Measurements from ENCODE around the gene TFE3.
"Not testable (repeated sequence)": the region's sequence is repeated elsewhere in the genome, so short reads cannot be mapped to it uniquely, and the experiment has no call there.

The TFE3 gene

DNA sequence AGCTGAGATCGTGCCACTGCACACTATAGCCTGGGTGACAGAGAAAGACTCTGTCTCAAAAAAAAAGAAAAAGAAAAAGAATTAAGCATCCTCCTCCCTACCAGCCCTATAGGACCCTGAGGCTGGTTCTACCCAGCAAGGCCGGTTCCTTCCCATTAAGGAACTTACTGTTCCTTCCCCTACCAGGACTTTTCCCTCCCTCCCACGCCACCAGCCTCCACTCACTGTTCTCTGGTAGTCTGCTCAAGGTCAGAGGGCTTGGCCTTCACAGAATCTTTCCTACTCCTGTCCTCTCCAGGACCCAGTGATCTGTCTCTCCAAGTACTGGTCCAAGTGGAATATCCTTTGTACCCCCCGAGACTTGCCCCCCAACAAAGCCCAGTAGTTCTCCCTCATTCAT lies 42.5 kb downstream of the TFE3 start:
- DNase-seq (ENCODE audit: low read depth), result no peak

DNA sequence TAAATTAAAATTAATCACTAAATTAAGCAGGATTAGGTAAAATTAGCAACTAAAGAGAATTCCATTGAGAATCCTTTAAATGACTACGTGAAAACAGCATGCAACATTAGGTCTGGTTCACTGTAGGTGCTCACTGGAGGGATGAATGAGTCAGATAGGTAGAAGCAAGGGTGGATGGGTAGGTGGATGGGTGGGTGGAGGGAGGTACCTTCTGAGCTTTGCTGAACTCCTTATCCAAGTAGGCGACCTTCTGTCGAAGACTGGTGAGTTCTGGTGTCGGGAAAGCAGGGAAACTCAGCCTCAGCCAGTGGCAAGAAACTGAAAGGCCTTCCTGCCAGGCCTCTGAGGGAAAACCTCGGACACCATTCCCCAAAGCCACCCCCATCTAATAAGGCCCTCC lies 44.1 kb downstream of the TFE3 start:
- DNase-seq (ENCODE audit: low read depth), result no peak

DNA sequence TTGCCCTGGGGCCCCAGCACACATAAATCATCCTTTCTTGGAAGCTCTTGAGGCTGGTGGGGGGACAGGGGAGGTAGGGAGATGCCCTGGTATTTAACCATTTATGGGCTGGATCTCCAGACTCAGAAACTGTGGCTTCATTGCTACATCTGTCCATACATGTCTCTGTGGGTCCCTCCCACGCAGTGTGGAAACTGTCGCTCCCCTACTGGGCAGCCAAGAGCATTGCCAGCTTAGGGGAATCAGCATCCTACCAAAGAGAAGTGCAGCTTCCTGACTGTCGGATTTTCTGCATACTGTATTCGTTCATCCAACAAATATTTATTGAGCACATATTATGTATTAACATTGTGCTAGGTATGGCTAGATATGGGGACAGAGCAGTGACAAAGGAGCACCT lies 44.8 kb downstream of the TFE3 start:
- no peak for DNase-seq (ENCODE audit: low read depth)

DNA sequence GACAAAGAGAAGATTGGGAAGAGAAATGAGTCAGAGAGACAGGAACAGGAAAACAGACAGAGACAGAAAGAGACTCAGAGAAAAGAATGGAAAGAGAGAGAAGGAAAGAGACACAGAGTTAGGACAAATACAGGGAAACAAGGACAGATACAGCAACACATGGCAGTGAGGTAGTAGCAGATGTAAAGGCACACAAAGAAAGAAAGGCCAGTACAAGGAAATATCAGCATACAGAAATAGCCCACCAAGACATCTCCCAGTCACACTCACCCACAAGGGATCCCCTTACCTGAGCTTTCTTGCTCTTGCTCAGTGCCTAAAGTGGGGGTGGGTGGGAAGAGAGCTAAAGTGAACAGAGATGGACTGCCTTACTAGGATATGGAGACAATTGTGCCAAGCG lies 45.3 kb downstream of the TFE3 start:
- no peak for DNase-seq (ENCODE audit: low read depth)

DNA sequence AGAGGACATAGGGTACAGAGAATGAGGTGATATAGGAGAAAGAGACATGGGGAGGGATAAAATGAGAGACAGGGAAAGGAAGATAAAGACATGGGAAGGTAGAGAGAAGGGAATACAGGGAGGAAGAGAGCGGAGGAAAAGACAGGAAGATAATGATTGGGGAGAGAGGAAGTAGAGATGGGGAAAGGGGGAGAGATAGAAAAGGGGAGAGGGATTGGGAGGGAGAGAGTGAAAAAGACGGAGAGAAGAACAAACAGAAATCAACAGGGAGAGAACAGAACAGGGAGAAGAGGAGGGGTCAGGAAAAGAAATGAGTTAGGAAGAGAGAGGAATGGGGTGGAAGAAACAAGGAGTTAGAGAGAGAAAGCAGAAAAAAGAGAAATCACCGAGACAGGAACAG lies 45.7 kb downstream of the TFE3 start:
- no peak for DNase-seq (ENCODE audit: low read depth)

DNA sequence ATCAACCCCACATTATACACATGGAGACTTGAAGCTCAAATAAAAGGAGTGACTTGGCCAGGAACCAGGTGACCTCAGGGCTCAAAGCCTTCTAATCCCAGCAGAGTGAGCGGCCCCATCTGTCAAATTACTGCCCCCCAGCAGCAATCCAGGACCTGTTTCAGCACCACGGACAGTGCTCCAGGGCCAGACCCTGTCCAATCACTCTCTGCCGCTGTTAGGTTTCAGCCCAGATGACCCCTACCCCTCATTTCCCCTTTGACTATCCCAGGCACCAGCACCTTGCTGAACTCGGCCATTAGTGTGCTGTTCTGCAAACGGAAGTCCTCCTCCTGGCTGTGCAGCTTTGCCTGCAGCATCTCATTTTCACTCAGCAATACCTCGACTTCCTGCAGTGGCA lies 46.2 kb downstream of the TFE3 start:
- no peak for DNase-seq (ENCODE audit: low read depth)

DNA sequence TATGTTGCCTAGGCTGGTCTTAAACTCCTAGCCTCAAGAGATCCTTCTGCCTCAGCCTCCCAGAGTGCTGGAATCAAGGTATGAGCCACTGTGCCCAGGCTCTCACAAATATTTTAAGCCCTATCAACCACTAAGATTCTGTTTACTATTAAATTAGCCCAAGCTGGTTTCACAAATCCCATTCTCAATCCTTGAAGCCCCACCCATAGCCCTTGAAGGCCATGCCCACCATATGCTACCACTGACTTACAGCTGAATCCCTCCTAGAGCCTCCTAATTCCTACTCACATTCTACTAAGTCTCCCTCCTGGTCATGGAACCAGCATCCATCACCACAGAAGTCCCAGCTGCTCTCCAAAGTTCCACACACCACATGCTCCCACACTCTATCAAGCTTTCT lies 50.8 kb downstream of the TFE3 start:
- DNase-seq (ENCODE audit: low read depth), result no peak

DNA sequence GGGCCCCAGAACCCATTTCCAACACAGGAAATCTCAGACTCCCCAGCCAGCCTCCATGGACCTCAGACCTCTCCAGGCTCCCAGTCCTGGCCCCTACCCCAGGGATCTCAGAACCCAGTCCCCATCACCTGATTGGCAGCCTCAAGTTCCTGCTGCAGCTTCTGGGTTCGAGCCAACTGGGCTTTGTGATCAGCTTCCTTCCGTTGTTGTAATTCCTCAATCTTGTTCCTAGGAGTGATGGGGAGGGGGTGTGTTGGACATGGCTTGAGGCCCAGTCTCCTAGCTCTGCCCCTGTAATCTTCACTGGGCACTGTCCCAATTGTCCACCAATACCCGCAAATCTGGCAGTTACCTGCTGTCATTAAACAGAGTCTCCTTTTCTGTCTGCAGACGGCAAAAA lies 53.7 kb downstream of the TFE3 start:
- DNase-seq (ENCODE audit: low read depth), result no peak

DNA sequence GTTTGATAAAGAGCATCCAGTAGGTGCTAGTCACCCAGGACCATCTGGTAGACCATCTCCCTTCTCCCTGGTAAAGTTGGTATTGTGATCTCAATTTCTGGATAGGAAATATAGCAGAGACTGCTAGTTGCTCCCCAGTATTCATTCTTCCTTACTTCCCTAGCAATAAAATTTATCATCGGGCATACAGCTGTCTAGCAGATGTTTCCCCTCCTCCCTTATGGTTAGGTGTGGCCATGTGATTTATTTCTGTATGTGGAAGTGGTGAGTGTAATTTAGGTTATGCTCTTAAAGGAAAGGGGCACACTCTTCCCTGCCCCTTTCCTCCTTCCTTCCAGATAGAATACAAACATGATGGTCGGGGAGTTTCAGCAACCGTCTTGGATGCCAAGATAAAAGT lies 59.3 kb downstream of the TFE3 start:
- no peak for DNase-seq (ENCODE audit: low read depth)

DNA sequence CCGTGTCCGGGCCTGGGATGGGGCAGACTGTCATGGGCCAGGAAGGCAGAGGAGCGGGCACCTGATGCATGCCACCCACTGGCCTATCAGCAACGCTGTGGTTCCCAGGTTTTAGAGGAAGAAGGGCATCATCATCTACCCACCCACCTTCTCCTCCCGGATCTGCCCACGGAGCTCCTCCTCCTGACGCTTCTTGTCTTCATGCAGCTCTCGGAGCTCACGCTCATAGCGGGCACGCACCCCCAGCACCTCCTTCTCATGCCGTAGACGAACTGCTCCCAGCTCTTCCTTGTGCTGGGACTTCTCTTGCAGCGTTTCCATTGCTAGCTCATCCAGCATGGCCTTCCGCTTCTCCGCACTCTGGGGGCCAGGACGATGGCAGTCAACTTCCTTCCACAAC lies 60.1 kb downstream of the TFE3 start:
- no peak for DNase-seq (ENCODE audit: low read depth)

DNA sequence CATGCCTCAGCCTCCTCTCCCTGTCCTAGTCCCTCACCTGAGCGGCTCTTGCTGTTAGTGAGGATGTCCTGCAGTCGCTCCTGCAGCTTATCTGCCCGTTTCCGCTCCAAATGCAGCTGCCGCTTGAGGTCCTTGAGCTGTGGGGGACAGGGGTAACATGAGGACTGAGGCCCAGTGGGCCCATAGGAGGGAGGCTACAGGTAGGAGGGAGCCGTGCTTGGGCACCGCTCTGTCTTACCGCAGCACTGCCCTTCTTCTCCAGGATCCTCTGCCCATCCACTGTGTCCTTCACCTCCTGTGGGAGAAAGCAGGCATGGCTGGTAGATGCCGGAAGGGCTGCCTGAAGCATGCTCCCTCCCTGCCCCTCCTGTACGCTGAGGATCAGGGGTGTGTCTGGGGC lies 62.0 kb downstream of the TFE3 start:
- no peak for DNase-seq (ENCODE audit: low read depth)

DNA sequence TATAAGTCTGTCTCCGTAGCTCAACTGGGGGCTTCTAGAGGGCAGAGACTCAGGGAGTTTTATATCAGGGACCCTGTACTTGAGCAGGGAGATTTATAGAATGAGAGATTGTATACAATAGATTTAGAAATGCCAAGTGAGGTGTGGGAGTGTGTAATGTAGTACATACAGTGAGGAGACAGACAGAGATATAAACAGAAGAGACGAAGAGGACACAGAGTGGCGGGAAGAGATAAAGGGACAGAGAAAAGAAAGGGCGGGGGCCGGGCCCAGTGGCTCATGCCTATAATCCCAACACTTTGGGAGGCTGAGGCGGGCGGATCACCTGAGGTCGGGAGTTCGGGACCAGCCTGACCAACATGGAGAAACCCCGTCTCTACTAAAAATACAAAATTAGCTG lies 62.8 kb downstream of the TFE3 start:
- not testable (repeated sequence) for DNase-seq (ENCODE audit: low read depth)
